HG03521 (cell line): Measurements from ENCODE around the gene NHEJ1.
A peak's percentile ranks its signal among the peaks of the same experiment; 100 is the strongest.
"Not testable (repeated sequence)": the region's sequence is repeated elsewhere in the genome, so short reads cannot be mapped to it uniquely, and the experiment has no call there.

Experiments used
- ATAC-seq: cut with Tn5 transposase; IDR thresholded peaks from one replicate; pipeline ENCODE4 v1.9.1; 2021; ENCODE audit warnings: mild to moderate bottlenecking, moderate library complexity; ENCODE audit not compliant: unreplicated experiment

NHEJ1 gene, protein sequence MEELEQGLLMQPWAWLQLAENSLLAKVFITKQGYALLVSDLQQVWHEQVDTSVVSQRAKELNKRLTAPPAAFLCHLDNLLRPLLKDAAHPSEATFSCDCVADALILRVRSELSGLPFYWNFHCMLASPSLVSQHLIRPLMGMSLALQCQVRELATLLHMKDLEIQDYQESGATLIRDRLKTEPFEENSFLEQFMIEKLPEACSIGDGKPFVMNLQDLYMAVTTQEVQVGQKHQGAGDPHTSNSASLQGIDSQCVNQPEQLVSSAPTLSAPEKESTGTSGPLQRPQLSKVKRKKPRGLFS

DNA sequence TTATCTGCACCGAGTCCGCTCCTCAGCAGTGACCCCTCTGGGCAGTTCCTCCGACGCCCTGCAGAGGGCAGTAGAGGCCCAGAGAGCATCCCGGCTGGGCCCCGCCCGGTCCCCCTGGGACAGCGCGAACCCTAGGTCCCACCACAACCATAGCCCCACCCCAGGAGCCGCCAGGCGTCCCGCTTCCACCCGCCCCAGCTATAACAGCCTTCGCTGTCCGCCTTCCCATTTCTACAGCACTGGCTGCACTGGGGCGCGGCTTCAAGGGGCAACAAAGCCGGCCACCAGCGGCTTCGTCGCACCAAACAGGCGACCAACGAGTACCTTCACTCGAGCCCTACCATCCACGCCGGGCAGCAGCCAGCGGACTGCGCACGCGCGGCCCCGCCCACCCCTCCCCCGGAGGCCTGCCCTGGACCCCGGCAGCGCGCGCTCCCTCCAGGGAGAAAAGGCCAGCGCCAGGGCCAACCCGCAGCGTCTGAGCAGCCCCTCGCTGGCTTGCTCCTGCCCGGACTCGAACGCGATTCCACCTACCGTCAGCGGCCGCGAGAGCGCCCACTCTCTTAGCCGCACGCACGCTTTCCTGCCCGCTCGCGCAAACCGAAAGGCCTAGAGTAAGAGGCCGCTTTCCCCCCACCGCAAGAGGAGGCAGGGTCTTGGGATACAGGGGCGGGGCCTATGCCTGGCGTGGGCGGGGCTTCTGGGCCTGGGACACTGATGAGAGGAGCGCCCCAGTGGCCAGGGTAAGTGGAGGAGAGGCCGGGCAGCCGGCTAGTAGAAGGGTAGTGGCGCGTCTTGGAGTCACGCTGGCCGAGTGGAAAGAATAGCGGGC lies at the start of gene NHEJ1:
NHEJ1 (minus strand) TSS at position 630 of the 832 bp plus-strand sequence. CDS start 2,453 bp downstream, outside the sequence.
- peak; percentile 78 for ATAC-seq

DNA sequence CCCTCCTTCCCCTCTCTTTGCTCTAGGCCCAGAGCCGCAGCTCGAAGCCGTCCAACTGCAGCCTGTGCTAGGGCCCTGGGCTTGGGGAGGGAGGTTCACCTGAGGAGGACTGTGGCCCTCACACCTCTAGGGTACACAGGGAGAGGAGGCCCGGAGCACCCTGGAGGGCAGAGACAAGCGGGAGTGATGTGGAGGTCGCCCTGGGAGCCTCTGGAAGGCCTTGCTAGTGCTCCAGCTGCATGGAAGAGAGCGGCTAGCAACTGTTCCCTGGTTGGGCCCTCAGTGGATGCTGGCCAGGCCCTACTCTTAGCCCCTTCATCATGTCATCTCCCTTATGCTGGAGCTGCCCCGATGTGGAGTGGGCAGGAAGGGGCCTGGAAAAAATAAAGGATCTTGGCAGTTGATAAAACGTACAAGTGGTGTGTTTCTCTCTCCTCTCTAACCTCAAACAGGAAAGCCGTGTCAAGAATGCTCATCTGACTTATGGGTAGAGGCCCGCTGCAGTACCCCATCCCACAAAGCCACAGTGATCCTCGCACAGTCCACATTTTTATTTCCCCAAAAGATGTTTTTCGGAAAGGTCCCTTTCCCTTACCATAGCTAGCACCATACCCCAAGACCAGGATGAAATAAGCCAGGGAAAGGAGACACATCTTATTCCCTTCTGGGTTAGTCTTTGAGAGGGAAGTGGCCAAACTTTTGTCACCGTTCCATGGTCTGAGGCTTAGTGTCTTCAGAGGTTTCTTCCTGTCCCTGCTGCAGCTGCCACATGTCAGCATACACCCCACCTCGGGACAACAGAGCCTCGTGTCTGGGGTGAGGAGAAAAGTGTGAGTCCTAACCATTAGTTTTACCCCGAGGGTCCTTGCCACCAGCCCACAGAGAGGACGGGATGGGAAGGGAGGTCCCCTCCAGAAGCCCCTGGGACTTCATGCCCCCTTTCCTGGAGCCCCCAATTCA lies 48.9 kb upstream of the NHEJ1 start:
- no peak for ATAC-seq

DNA sequence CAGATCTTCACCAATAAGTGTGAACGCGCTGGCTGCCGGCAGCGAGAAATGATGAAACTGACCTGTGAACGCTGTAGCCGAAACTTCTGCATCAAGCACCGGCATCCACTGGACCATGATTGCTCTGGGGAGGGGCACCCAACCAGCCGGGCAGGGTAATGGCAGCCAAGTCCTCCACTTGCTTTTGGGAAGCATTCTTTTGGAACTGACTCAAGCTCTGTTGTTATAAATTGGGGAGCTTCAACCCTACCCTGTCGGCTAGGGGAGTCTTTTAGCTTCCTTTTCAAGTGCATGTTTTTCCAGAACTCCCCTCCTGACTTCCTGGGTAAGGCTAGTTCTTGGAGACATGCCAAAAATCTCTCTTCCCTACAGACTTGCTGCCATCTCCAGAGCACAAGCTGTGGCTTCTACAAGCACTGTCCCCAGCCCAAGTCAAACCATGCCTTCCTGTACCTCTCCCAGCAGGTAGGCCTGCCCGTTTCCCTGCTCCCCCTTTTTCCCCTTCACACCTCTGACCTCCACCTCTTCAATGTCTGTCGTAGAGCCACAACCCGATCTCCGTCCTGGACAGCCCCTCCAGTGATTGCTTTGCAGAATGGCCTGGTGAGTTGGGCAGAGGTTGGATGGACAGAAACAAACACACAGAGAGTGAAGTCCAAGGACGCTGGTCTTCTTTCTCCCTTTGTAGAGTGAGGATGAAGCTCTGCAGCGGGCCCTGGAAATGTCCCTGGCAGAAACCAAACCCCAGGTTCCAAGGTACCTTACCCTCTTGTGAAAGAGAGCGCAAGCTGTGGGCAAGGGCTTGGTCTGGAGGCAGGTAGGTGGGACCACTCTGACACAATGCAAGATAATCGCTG lies 47.5 kb upstream of the NHEJ1 start:
- no peak for ATAC-seq

DNA sequence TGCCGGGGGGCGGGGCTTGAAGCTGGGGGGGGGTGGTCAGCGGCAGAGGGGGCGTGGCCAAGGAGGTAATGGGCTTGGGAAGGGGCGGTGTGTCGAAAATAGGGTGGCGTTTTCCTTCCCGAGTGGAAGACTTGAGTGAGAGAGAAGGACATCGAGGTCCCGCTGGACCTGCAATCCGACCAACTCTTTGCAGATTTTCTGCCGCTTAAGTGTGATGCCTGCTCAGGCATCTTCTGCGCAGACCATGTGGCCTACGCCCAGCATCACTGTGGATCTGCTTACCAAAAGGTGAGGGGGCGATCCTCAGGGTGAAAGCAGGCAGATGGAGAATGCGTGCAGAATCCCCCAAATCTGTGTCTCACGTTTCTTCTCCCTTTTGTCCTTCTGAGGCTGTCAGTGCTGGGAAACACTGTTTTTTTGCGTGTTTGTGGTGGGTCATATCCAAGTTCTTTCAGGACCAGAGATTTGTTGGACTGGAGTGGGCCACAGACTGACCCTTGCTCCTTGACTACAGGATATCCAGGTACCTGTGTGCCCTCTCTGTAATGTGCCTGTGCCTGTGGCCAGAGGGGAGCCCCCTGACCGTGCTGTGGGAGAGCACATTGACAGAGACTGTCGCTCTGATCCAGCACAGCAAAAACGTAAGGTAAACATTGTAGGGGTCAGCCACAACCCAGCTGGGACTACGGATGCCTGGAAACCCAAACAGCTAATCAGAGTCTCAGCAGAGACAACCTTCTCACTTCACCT lies 46.7 kb upstream of the NHEJ1 start:
- ATAC-seq: no peak

DNA sequence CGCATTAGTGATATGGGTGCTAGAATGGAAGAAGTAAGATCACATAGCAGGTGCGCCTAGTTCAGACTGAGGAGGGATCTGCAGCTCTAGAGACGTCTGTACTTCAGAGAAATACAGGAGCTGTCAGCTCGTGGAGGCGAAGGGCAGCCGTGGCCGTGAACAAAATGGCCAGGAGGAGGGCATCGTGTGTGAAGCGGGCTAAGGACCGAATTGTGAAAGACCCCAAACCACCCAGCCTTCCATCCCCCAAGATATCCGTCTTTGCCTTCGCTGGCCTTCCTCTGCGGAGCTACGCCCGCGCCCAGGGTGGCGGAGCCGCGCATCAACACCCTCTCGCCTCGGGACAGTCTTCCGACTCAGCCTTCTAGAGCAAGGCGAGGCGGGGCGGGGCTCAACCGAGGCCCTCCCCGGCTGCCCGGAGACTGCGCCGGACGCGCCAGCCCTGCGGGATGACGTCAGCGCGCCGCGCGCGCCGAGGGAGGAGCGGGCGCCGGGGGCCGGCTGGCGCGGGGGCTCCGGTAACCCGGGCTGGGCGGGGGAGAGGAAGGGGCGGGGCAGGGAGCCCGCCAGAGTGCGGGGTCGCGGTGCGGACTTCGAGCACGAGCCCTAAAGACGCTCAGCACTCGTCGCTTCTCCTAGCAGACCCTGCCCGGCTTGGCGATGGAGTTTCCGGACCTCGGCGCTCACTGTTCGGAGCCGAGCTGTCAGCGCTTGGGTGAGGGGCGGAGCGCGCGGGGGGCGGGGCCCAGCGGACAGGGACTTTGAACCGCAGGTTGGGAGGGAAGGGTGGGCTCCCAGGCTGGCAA lies 45.9 kb upstream of the NHEJ1 start, which contains the start of gene ZFAND2B:
ZFAND2B (plus strand) TSS at position 455 of the 806 bp plus-strand sequence; CDS start at position 661, 206 bp downstream.
- ATAC-seq: peak; percentile 97

DNA sequence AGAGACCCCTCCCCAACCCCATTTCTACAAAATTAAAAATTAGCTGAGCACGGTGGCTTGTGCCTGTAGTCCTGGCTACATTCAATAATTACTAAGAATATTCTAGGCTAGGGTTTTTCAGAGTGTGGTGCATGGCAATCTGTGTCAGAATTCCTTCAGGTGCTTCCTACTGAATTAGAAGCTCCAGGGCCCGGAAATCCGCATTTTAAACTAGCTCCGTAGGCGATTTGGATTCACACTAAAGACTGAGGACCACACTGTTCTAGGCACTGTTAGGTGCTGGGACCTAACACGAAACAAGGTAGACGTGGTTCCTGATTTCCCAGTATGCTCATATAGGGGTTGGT lies 45.3 kb upstream of the NHEJ1 start:
- ATAC-seq: no peak

DNA sequence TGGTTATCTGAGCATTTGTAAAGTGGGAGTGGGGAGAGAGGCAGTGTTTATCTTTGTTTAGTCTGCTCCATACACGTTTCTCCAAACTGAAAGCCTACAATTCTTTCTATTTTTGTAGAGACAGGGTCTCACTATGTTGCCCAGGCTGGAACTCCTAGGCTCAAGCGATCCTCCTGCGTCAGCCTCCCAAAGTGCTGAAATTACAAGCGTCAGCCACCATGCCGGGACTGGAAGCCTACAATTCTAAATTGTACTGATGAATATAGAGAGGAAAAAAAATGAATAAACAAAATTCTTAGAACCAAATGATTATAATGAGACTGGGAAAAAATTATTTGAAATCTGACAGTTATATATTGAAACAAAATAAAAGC lies 44.5 kb upstream of the NHEJ1 start:
- no peak for ATAC-seq

DNA sequence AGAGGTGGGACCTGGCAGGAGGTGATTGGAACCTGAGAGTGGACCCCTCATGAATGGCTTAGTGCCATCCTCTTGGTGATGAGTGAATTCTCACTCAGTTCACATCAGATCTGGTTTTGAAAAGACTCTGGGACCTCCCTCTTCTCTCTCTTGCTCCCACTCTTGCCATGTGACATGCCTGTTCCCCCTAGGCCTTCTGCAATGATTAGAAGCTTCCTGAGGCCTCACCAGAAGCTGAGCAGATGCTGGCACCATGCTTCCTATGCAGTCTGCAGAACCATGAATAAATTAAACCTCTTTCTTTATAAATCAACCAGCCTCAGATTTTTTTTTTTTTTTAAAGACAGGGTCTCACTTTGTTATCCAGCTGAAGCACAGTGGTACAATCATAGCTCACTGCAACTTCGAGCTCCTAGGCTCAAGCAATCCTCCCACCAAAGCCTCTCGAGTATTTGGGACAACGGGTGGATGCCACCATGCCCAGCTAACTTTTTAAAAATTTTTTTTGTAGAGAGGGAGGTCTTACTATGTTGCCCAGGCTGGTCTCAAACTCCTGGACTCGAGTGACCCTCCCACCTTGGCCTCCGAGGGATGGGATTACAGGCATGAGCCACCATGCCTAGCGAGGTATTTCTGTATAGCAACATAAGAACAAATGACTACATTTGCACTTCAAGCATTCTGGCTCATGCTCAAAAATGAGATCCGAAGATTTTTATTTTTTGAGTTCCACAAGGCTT lies 44.0 kb upstream of the NHEJ1 start:
- ATAC-seq: no peak

DNA sequence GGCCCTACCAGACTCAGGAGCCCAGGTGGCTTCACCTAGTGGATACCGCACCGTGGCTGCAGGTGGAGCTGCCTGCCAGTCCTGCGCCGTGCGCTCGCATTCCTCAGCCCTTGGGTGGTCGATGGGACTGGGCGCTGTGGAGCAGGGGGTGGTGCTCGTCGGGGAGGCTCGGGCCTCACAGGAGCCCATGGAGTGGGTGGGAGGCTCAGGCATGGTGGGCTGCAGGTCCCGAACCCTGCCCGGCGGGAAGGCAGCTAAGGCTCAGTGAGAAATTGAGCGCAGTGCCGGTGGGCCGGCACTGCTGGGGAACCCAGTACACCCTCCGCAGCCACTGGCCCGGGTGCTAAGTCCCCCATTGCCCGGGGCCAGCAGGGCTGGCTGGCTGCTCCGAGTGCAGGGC lies 40.7 kb upstream of the NHEJ1 start:
- ATAC-seq: not testable (repeated sequence)

DNA sequence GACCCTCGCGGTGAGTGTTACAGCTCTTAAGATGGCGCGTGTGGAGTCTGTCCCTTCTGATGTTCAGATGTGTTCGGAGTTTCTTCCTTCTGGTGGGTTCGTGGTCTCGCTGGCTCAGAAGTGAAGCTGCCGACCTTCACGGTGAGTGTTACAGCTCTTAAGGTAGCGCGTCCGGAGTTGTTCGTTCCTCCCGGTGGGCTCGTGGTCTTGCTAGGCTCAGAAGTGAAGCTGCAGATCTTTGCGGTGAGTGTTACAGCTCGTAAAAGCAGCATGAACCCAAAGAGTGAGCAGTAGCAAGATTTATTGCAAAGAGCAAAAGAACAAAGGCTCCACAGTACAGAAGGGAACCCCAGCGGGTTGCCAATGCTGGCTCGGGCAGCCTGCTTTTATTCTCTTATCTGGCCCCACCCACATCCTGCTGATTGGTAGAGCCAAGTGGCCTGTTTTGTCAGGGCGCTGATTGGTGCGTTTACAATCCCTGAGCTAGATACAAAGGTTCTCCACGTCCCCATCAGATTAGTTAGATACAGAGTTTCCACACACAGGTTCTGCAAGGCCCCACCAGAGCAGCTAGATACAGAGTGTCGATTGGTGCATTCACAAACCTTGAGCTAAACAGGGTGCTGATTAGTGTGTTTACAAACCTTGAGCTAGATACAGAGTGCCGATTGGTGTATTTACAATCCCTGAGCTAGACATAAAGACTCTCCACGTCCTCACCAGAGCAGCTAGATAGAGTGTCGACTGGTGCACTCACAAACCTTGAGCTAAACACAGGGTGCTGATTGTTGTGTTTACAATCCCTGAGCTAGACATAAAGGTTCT lies 40.1 kb upstream of the NHEJ1 start:
- not testable (repeated sequence) for ATAC-seq

DNA sequence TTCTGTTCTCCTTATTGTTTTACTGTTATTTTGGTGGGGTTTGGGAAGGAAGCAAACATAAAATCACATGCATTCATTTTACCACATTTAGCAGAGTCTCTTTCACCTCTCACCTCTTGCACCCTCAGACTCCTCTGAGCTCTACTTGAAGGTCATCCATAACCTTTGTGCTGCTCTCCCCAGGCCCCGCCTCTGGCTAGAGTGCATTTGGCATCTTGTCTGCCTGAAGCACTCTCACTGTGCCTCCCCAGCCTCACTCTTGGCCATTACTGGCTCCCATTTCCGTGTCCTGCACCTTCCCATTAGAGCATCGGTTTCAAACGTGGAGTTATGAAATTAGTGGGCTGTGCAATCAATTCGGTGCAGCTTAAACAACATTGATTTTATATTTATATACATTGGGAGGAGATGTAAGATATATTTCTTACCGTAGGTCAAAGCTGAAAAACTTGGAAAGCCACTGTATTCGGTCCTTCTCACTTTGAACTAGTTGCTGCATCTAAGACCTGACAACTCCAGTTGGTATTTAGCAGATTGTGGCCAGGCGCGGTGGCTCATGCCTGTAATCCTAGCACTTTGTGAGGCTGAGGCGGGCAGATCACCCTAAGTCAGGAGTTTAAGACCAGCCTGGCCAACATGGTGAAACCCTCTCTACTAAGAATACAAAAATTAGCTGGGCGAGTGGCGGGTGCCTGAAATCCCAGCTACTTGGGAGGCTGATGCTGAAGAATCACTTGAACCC lies 39.0 kb upstream of the NHEJ1 start:
- ATAC-seq: no peak

DNA sequence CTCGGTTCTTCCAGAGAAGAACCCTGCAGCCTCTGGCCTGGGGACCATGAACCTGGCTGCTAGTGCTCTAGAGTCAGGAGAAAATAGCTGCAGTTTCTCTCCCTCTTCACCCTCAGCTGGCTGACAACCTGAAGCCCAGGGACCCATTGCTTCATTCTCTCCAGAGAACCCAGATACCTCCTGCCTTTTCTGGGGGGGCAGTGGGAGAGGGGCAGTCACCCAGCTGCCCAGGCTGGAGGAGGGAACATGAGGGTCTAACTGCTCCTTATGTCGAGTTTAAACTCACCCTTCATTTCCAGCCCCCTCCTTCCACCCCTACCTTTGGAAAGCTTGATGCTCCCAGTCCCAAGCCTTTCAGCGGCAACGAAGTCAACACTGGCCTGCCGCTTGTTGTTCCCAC lies 38.4 kb upstream of the NHEJ1 start:
- no peak for ATAC-seq

DNA sequence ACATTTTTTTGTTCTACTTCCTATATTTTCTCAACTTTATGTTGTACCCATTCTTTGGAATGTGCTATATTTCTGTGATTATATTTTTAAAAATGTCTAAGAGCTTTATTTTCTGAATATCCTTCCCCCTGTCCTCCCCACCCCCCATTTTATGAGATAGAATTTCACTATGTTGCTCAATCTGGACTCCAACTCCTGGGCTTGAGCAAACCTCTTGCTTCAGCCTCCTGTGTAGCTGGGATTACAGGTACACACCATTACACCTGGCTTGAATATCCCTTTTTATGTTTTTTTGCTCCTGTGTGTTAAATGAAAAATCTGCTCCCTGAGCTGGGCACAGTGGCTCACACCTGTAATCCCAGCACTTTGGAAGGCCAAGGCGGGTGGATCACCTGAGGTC lies 36.8 kb upstream of the NHEJ1 start:
- no peak for ATAC-seq

DNA sequence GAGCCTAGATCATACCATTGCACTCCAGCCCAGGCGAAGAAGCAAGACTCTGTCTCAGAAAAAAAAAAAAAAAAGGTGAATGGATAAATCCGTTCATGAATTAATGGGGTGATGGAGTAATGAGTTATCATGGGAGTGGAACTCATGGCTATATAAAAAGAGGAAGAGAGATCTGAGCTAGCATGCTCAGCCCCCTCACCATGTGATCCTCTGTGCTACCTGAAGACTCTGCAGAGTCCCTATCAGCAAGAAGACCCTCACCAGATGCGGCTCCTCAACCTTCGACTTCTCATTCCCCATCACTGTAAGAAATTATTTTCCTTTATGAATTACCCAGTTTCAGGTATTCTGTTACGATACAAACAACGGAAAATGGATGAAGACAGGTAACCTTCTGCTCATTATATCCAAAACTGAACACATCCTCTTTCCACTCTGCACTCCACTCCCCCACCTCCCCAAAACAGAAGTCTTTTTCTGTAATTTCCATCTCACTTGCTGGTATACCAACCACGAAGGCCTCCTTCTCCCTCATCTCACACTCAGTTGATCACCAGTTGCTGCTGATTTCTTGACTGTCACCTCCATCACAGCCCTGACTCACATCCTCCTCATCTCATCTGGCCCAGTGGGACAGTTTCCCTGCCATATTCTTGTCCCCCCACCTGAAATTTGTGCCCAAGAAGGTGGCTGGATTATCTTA lies 26.3 kb upstream of the NHEJ1 start:
- ATAC-seq: no peak

DNA sequence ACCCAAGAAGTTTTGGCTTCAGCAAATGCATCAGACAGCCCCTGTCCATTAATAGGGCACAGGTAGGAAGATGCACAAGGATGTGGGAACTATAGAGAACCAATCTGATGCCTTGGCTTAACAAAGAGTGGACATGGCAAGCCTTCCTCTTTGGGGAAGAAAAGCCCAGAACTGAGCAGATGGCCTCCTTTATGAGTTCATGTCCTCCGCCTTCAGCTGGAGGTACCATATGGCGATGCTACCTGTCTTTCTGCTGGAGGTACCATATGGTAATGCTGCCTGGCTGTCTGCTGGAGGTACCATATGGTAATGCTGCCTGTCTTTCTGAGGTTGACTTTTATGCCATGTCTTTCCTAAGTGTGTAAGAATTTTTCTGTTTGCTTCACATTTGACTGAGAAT lies 23.5 kb upstream of the NHEJ1 start:
- ATAC-seq: no peak
